Lung (tissue), 12 donors: ENCODE measurements around the gene ZNF574. TPM values are rescaled to one million over a fixed set of nuclear protein-coding genes. Genes with fewer than 3 reads are reported as not detected.

Source experiments
- ATAC-seq: fragments of 200-7000 bp; cut with Tn5 transposase; one replicate; pipeline ENCODE4 v1.9.1; 2020; ENCODE audit warnings: moderate number of reproducible peaks; ENCODE audit not compliant: insufficient read depth, low FRiP score
- DNase-seq, 3 donors: peaks; one replicate each; pipeline ENCODE4 v3.0.0-alpha.2; 2013 to 2017
- H3K27ac ChIP-seq, 2 donors: one replicate each; pipeline ENCODE4 v1.5.1; 2013; ENCODE audit warnings: mild to moderate bottlenecking in 2 of 2, moderate library complexity in 2 of 2, control low read depth in 1 of 2, inconsistent platforms in 1 of 2, low read depth in 1 of 2, low read length in 1 of 2
- H3K27me3 ChIP-seq, 3 donors: one replicate each; pipeline ENCODE4 v1.5.1; 2013; ENCODE audit warnings: low read length in 2 of 3; ENCODE audit not compliant: control insufficient read depth in 3 of 3, insufficient read depth in 3 of 3
- H3K36me3 ChIP-seq, 4 donors: one replicate each; pipeline ENCODE4 v1.5.1; 2013; ENCODE audit warnings: low read length in 4 of 4, mild to moderate bottlenecking in 1 of 4, moderate library complexity in 1 of 4; ENCODE audit not compliant: control insufficient read depth in 4 of 4, insufficient read depth in 4 of 4
- H3K4me1 ChIP-seq, 5 donors: one replicate each; pipeline ENCODE4 v1.5.1; 2013; ENCODE audit warnings: low read length in 5 of 5, mild to moderate bottlenecking in 2 of 5, moderate library complexity in 1 of 5; ENCODE audit not compliant: control insufficient read depth in 5 of 5, insufficient read depth in 5 of 5
- H3K4me3 ChIP-seq: one replicate; pipeline ENCODE4 v1.5.1; 2013; ENCODE audit warnings: mild to moderate bottlenecking, control low read depth, moderate library complexity
- H3K9ac ChIP-seq, 2 donors: one replicate each; pipeline ENCODE4 v1.5.1; 2013; ENCODE audit warnings: low read length in 2 of 2, control low read depth in 1 of 2; ENCODE audit not compliant: insufficient read depth in 1 of 2
- H3K9me3 ChIP-seq, 4 donors: one replicate each; pipeline ENCODE4 v1.5.1; 2013; ENCODE audit warnings: low read length in 3 of 4, mild to moderate bottlenecking in 1 of 4, moderate library complexity in 1 of 4; ENCODE audit not compliant: control insufficient read depth in 4 of 4, insufficient read depth in 3 of 4
- CTCF ChIP-seq: IDR thresholded peaks from 2 replicates; pipeline ENCODE4 v1.5.1; 2012; ENCODE audit warnings: mild to moderate bottlenecking; ENCODE audit errors: control extremely low read depth, extremely low read depth
- WGBS, 2 donors: extraction: QIAGEN DNeasy Blood & Tissue Kit; methylation state at CpG; one replicate each; pipeline ENCODE4 v1.1.7; 2013; 5-methylcytosine and 5-hydroxymethylcytosine counted together
- polyA plus RNA-seq, 2 donors: library from polyadenylated mRNA; stranded (reverse); fragments of 200-250 nt; gene quantifications; one replicate each; pipeline ENCODE4 v1.2.1, GENCODE V29; 2013
- total RNA-seq, 2 donors: library from RNA; depleted of rRNA in 1 of 2; stranded (reverse); fragments of >200 nt in 1 of 2; gene quantifications; one replicate each; pipeline ENCODE4 v1.2.1, GENCODE V29; 2014 to 2021
- donor health status: control.
- donor health status: control.
- donor health status: Bipolar disorder and iron deficiency.
- donor health status: healthy.
- donor health status: DM: yes; HTN: yes; CAD: no.

Gene ZNF574
- total and polyA plus RNA-seq, 4 donors: 6.8 to 13.7 (median 10.1) TPM

GRCh38 chr19:42088471-42089190, 12.7 kb downstream of the ZNF574 start:
- no peak overlapping the region for H3K27ac ChIP-seq
- peaks cover 0 to 3% (median 0%) of the 10 kb centered on the region in 4 donors for H3K36me3 ChIP-seq
- no peak for TF ChIP-seq CTCF
- H3K4me3 ChIP-seq: no peak overlapping the region
- no peaks in the 10 kb centered on the region for H3K27me3 ChIP-seq
- H3K4me1 ChIP-seq: peaks cover 0 to 3% (median 0%) of the 10 kb centered on the region in 5 donors
- H3K9me3 ChIP-seq: no peaks in the 10 kb centered on the region
- DNase-seq: no peak
- ATAC-seq: no peak
- 58 to 81% methylated on average over 18 of the region's 18 CpGs for WGBS, 2 donors
- H3K9ac ChIP-seq: no peak overlapping the region

GRCh38 chr19:42089191-42089750, 13.3 kb downstream of the ZNF574 start:
- no peaks in the 10 kb centered on the region for H3K27me3 ChIP-seq
- no peak for TF ChIP-seq CTCF
- H3K36me3 ChIP-seq: no peaks in the 10 kb centered on the region
- peaks cover 0 to 4% (median 0%) of the 10 kb centered on the region in 5 donors for H3K4me1 ChIP-seq
- DNase-seq (no peak), ATAC-seq (no peak)
- no peak overlapping the region for H3K4me3 ChIP-seq
- no peaks in the 10 kb centered on the region for H3K9me3 ChIP-seq
- no peak overlapping the region for H3K27ac ChIP-seq
- WGBS, 2 donors: 80 to 90% methylated on average over 13 of the region's 13 CpGs
- no peak overlapping the region for H3K9ac ChIP-seq

- Histone ChIP-seq H3K36me3 (no peaks in the 10 kb centered on the region), H3K4me3 (no peak overlapping the region), H3K4me1 (peaks cover 0 to 4% (median 0%) of the 10 kb centered on the region in 5 donors), H3K9ac (no peak overlapping the region), H3K9me3 (no peaks in the 10 kb centered on the region), H3K27ac (no peak overlapping the region), H3K27me3 (no peaks in the 10 kb centered on the region)
- WGBS, 2 donors: 94% methylated on average over 13 of the region's 13 CpGs
- TF ChIP-seq CTCF: no peak
- ATAC-seq (no peak), DNase-seq (no peak)
These were observed 13.8 kb downstream of the ZNF574 start for GRCh38 chr19:42089772-42090171.
